WTC11 (cell line): Measurements from ENCODE around the gene C1QTNF1.

Experiments
- AFF4 ChIP-seq: sonication (generic); formaldehyde crosslinking; IDR thresholded peaks from 2 replicates; pipeline ENCODE4 v1.8.1; 2023; ENCODE audit warnings: mild to moderate bottlenecking, missing genetic modification reagents, borderline replicate concordance
- ATF6 ChIP-seq: sonication (generic); formaldehyde crosslinking; IDR thresholded peaks from 2 replicates; pipeline ENCODE4 v1.8.1; 2023; ENCODE audit warnings: mild to moderate bottlenecking, missing genetic modification reagents
- CBFB ChIP-seq: sonication (generic); formaldehyde crosslinking; IDR thresholded peaks from 2 replicates; pipeline ENCODE4 v1.8.1; 2022; ENCODE audit warnings: mild to moderate bottlenecking, low read depth, missing genetic modification reagents
- CREB1 ChIP-seq: sonication (generic); formaldehyde crosslinking; IDR thresholded peaks from 2 replicates; pipeline ENCODE4 v1.8.0; 2023; ENCODE audit warnings: mild to moderate bottlenecking, missing genetic modification reagents
- CTCF ChIP-seq: fragments of 200-600 bp; IDR thresholded peaks from 2 replicates; pipeline ENCODE4 v1.8.0; 2022; ENCODE audit warnings: antibody characterized with exemption
- E2F4 ChIP-seq: sonication (generic); formaldehyde crosslinking; IDR thresholded peaks from 2 replicates; pipeline ENCODE4 v1.8.1; 2022; ENCODE audit warnings: low read depth, mild to moderate bottlenecking, moderate library complexity, missing genetic modification reagents, borderline replicate concordance
- EMX1 ChIP-seq: fragments of 250-450 bp; sonication (Bioruptor Pico); IDR thresholded peaks from 2 replicates; pipeline ENCODE4 v1.8.0; 2021; ENCODE audit warnings: mild to moderate bottlenecking
- ETV6 ChIP-seq: sonication (generic); formaldehyde crosslinking; IDR thresholded peaks from 2 replicates; pipeline ENCODE4 v1.8.1; 2022; ENCODE audit warnings: mild to moderate bottlenecking, missing genetic modification reagents
- FOXP1 ChIP-seq: sonication (generic); formaldehyde crosslinking; IDR thresholded peaks from 2 replicates; pipeline ENCODE4 v1.8.0; 2022; ENCODE audit warnings: missing genetic modification reagents, mild to moderate bottlenecking, moderate library complexity, borderline replicate concordance
- NFYB ChIP-seq: sonication (generic); formaldehyde crosslinking; conservative IDR thresholded peaks from 2 replicates; pipeline ENCODE4 v1.8.0; 2022; ENCODE audit warnings: low read depth, missing genetic modification reagents

GRCh38 chr17:78993981-78994671, 29.8 kb upstream of the C1QTNF1 start:
- TF ChIP-seq ATF6 (CRISPR knock-in tag) (no peak), CTCF (no peak), FOXP1 (CRISPR knock-in tag) (no peak), CREB1 (CRISPR knock-in tag) (no peak), NFYB (CRISPR knock-in tag) (no peak), AFF4 (CRISPR knock-in tag) (no peak), CBFB (no peak), E2F4 (no peak), EMX1 (no peak), ETV6 (no peak)
